Nephron progenitor cell (in vitro differentiated cells): ENCODE measurements around the gene TTC22.
A peak's percentile ranks its signal among the peaks of the same experiment; 100 is the strongest.

Experiments used
- DNase-seq: peaks from one replicate; pipeline ENCODE4 v3.0.0; 2021
- H3K27ac Mint-ChIP-seq: 2 replicates; pipeline ENCODE4 v1.8.0; 2021; ENCODE audit warnings: mild to moderate bottlenecking, moderate library complexity, mixed read lengths
- H3K27me3 Mint-ChIP-seq: 2 replicates; pipeline ENCODE4 v1.8.0; 2021; ENCODE audit warnings: mild to moderate bottlenecking, low read depth, mixed read lengths; ENCODE audit not compliant: poor library complexity
- H3K36me3 Mint-ChIP-seq: 2 replicates; pipeline ENCODE4 v1.8.0; 2021; ENCODE audit warnings: low read depth, mixed read lengths
- H3K4me1 Mint-ChIP-seq: 2 replicates; pipeline ENCODE4 v1.8.0; 2021; ENCODE audit warnings: mixed read lengths
- H3K4me3 Mint-ChIP-seq: 2 replicates; pipeline ENCODE4 v1.8.0; 2021; ENCODE audit warnings: mild to moderate bottlenecking, moderate library complexity, mixed read lengths
- H3K9me3 Mint-ChIP-seq: 2 replicates; pipeline ENCODE4 v1.8.0; 2021; ENCODE audit warnings: mild to moderate bottlenecking, moderate library complexity, mixed read lengths
- TF ChIP-seq, protein P1 (sequence below): fragments of 200-600 bp; sonication (generic); IDR thresholded peaks from 2 replicates; pipeline ENCODE4 v1.5.0; 2021; ENCODE audit warnings: antibody characterized with exemption

TTC22 gene

DNA sequence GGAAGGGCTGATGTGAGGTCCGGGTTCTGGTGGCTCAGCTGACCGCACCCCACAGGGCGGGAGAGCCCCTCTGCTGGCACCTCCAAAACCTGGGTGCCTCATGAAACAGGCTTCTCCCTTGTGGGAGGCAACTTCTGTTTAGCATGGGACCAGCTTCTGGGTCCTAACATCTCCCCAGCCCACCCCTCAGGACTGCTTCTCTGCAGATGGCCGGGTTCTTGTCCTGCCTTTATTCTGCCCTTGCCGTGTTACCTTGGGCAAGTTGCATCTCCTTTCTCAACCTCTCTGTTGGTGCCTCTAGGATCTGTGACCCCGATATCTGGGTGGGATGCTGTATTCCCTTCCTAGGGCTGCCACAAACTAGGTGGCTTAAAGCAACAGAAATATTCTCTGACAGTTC is 15.0 kb upstream of the TTC22 start:
- TF ChIP-seq, protein P1, sequence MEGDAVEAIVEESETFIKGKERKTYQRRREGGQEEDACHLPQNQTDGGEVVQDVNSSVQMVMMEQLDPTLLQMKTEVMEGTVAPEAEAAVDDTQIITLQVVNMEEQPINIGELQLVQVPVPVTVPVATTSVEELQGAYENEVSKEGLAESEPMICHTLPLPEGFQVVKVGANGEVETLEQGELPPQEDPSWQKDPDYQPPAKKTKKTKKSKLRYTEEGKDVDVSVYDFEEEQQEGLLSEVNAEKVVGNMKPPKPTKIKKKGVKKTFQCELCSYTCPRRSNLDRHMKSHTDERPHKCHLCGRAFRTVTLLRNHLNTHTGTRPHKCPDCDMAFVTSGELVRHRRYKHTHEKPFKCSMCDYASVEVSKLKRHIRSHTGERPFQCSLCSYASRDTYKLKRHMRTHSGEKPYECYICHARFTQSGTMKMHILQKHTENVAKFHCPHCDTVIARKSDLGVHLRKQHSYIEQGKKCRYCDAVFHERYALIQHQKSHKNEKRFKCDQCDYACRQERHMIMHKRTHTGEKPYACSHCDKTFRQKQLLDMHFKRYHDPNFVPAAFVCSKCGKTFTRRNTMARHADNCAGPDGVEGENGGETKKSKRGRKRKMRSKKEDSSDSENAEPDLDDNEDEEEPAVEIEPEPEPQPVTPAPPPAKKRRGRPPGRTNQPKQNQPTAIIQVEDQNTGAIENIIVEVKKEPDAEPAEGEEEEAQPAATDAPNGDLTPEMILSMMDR = no peak
- H3K4me1 Mint-ChIP-seq = peaks cover 30% of the 10 kb centered on the region
- H3K4me3 Mint-ChIP-seq = no peak overlapping the region
- H3K36me3 Mint-ChIP-seq = no peaks in the 10 kb centered on the region
- no peak for DNase-seq
- no peaks in the 10 kb centered on the region for H3K9me3 Mint-ChIP-seq
- no peak overlapping the region for H3K27ac Mint-ChIP-seq
- peaks cover 45% of the 10 kb centered on the region for H3K27me3 Mint-ChIP-seq

DNA sequence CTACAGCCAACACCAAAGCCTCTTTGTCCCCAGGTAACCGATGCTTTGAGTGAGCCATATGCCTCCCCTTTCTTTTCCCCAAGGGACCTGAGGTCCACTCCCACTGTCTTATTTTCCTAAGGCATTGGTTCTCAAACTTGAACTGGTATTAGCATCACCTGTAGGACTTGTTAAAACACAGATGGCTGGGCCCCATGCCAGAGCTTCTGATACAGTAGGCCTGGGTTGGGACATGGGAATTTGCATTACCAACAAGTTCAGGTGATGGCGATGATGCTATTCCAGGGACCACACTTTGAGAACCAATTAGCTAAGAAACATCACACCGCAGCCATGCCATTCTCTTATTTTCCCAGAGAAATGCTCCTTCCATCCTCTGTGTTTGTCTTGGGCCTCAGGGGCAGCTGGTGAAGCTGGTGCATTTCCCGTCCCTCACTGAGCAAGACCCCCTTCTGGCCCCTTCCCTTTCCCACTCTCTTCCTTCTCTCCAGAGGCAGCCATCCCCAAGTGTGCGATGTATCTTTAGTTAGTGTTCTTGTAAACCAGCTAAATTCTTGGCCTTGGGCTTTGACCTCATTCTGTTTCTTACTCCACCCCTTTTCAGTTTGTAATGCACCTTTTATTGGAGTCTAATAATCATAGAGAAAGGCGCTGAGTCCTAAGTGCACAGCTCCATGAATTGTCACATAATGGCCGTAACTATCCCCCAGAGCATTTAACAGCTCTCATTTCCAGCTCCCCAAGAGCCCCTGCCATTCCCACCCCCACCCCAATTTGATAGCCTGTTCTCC is 14.2 kb upstream of the TTC22 start:
- Mint-ChIP-seq H3K9me3 (no peaks in the 10 kb centered on the region), H3K36me3 (no peaks in the 10 kb centered on the region), H3K27ac (no peak overlapping the region), H3K27me3 (peaks cover 42% of the 10 kb centered on the region), H3K4me1 (peaks cover 31% of the 10 kb centered on the region), H3K4me3 (no peak overlapping the region)
- TF ChIP-seq, protein P1 = no peak
- DNase-seq = no peak

DNA sequence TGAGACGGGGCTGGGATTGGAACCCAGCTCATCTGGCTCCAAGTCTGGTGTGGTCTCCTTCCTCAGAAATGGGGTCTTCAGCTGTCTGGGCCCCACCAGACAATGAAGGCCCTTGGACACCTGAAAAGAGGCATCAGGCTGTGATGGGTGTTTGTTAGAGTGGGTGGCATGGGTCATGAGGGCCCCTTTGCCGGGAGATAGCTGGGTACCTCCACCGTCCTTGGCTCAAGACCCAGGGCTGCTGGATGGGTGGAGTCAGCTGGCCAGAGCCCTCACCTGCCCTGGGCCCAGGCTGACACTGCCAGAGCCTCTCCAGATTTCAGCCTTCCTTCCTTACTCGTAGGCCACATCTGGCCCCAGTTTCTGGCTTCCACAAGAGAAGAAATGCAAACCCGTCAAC is 13.4 kb upstream of the TTC22 start:
- DNase-seq = no peak
- H3K4me1 Mint-ChIP-seq = peaks cover 31% of the 10 kb centered on the region
- peaks cover 35% of the 10 kb centered on the region for H3K27me3 Mint-ChIP-seq
- H3K27ac Mint-ChIP-seq = no peak overlapping the region
- H3K4me3 Mint-ChIP-seq = no peak overlapping the region
- H3K36me3 Mint-ChIP-seq = no peaks in the 10 kb centered on the region
- no peaks in the 10 kb centered on the region for H3K9me3 Mint-ChIP-seq
- TF ChIP-seq, protein P1 = no peak

DNA sequence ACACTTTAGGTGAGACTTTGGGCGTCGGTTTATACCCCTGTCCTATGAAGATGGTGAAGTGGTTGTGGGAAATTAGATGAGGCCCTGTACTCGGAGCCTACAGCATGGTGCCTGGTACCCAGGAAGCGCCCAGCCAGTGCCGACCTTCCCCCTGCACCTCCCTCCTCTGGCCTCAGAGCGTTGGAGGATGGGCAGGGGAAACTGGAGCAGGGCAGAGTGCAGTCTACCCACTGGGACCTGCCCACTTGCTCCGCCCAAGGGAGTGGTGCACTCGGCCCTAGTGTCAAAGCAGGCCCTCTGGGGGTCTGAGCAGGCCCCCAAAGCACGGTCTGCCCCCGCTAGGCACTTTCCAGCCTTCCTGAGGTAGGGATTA is 13.0 kb upstream of the TTC22 start:
- H3K4me1 Mint-ChIP-seq = peaks cover 31% of the 10 kb centered on the region
- H3K27ac Mint-ChIP-seq = no peak overlapping the region
- no peaks in the 10 kb centered on the region for H3K9me3 Mint-ChIP-seq
- no peaks in the 10 kb centered on the region for H3K36me3 Mint-ChIP-seq
- H3K4me3 Mint-ChIP-seq = peak overlapping the region; percentile 42
- DNase-seq = no peak
- TF ChIP-seq, protein P1 = no peak
- H3K27me3 Mint-ChIP-seq = peaks cover 33% of the 10 kb centered on the region

DNA sequence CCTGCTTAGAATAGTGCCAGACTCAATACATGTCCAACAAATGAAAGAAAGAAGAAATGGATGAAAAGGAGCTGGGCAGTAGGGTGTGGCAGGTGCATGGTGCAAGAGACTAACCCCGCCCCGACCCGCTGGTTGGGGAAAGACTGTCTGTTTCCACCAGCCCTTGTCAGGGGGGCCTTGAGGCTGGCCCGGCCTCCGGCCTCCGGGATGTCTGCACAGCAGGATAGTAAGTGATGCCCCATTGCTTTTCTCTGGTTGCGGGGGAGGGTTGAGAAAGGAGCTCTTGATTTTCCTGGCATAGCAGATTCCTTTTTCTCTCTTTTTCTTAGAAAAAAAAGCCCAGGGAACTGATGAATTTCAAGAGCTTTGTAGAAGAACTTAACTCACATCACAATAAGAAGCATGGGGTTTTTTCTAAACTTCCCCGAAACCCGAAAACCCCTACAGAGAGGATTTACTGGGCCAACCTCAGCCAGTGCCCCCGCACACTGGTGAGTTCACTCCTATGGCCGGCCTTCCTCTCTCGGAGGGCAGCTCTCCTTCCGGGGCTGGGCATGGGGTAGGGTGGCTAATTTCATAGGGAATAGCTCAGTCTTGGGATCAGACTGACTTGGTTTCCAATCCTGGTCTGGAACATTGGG is 12.5 kb upstream of the TTC22 start:
- TF ChIP-seq, protein P1 = no peak
- H3K4me1 Mint-ChIP-seq = peaks cover 31% of the 10 kb centered on the region
- peak overlapping the region; percentile 42 for H3K4me3 Mint-ChIP-seq
- H3K9me3 Mint-ChIP-seq = no peaks in the 10 kb centered on the region
- no peak overlapping the region for H3K27ac Mint-ChIP-seq
- peaks cover 31% of the 10 kb centered on the region for H3K27me3 Mint-ChIP-seq
- DNase-seq = no peak
- no peaks in the 10 kb centered on the region for H3K36me3 Mint-ChIP-seq
